ENCODE results near the gene SLCO2A1. TPM values are rescaled to one million over a fixed set of nuclear protein-coding genes. Genes with fewer than 3 reads are reported as not detected.
A peak's percentile ranks its signal among the peaks of the same experiment; 100 is the strongest.

Gene SLCO2A1
- total RNA-seq, 4 donors from 2014 or later = 3.3 to 18.9 (median 6.0) TPM

- Histone ChIP-seq H3K27me3 (peaks cover 0 to 21% (median 0%) of the 10 kb centered on the region in 4 donors), H3K9me3 (no peaks in the 10 kb centered on the region), H3K27ac (no peak overlapping the region), H3K36me3 (no peaks in the 10 kb centered on the region), H3K4me3 (no peak overlapping the region), H3K4me1 (peaks cover 0 to 34% (median under 1%) of the 10 kb centered on the region in 3 donors)
- intact Hi-C loops (cut with DNase I) = no loop called here
- TF ChIP-seq CTCF (IDR thresholded peaks at IDR 0.05) (no peak), POLR2A (IDR thresholded peaks at IDR 0.05) (no peak)
- 61 to 74% methylated on average over 5 to 6 of the region's 6 CpGs for WGBS, 2 donors
- no peak for DNase-seq
These were observed 4.5 kb upstream of the SLCO2A1 start for GRCh38 chr3:134034005-134034785.

GRCh38 chr3:134033315-134033996 is 3.7 kb upstream of the SLCO2A1 start:
- Histone ChIP-seq H3K4me3 (no peak overlapping the region), H3K36me3 (no peaks in the 10 kb centered on the region), H3K4me1 (peaks cover 0 to 34% (median 5%) of the 10 kb centered on the region in 3 donors), H3K27ac (no peak overlapping the region), H3K9me3 (no peaks in the 10 kb centered on the region), H3K27me3 (peaks cover 0 to 29% (median 0%) of the 10 kb centered on the region in 4 donors)
- WGBS, 2 donors = 79 to 85% methylated on average over 8 of the region's 8 CpGs
- intact Hi-C loops (cut with DNase I) = no loop called here
- no peak for DNase-seq
- TF ChIP-seq POLR2A (IDR thresholded peaks at IDR 0.05) (no peak), CTCF (IDR thresholded peaks at IDR 0.05) (no peak)

GRCh38 chr3:134031348-134031915 is 1.7 kb upstream of the SLCO2A1 start:
- Histone ChIP-seq H3K36me3 (no peaks in the 10 kb centered on the region), H3K27me3 (peaks cover 0 to 37% (median 0%) of the 10 kb centered on the region in 4 donors), H3K4me3 (no peak overlapping the region), H3K9me3 (no peaks in the 10 kb centered on the region), H3K4me1 (peaks cover 0 to 49% (median 5%) of the 10 kb centered on the region in 3 donors), H3K27ac (peak overlapping the region in 1 of 4 donors; percentile 2)
- WGBS, 2 donors = 69 to 100% methylated on average over 2 of the region's 4 CpGs
- DNase-seq = no peak
- intact Hi-C loops (cut with DNase I) = no loop called here
- no peak for TF ChIP-seq CTCF (IDR thresholded peaks at IDR 0.05)
- TF ChIP-seq POLR2A (IDR thresholded peaks at IDR 0.05) = no peak

GRCh38 chr3:134030379-134031347 is 938 bp upstream of the SLCO2A1 start:
- Histone ChIP-seq H3K9me3 (no peaks in the 10 kb centered on the region), H3K4me3 (peak overlapping the region; percentile 49 to 76 (median 73)), H3K27me3 (peaks cover 0 to 37% (median 0%) of the 10 kb centered on the region in 4 donors), H3K36me3 (no peaks in the 10 kb centered on the region), H3K27ac (peak overlapping the region; percentile 48 to 83 (median 56)), H3K4me1 (peaks cover 0 to 44% (median 5%) of the 10 kb centered on the region in 3 donors)
- intact Hi-C loops (cut with DNase I) = no loop called here
- DNase-seq = no peak
- WGBS, 2 donors = 28 to 41% methylated on average over 6 to 10 of the region's 16 CpGs
- no peak for TF ChIP-seq CTCF (IDR thresholded peaks at IDR 0.05)
- no peak for TF ChIP-seq POLR2A (IDR thresholded peaks at IDR 0.05)
